HG03378 (cell line): ENCODE measurements around the gene GRIPAP1.

Source experiments
- ATAC-seq: cut with Tn5 transposase; IDR thresholded peaks from one replicate; pipeline ENCODE4 v1.9.1; 2021; ENCODE audit warnings: mild to moderate bottlenecking, moderate library complexity; ENCODE audit not compliant: unreplicated experiment

The GRIPAP1 gene

DNA sequence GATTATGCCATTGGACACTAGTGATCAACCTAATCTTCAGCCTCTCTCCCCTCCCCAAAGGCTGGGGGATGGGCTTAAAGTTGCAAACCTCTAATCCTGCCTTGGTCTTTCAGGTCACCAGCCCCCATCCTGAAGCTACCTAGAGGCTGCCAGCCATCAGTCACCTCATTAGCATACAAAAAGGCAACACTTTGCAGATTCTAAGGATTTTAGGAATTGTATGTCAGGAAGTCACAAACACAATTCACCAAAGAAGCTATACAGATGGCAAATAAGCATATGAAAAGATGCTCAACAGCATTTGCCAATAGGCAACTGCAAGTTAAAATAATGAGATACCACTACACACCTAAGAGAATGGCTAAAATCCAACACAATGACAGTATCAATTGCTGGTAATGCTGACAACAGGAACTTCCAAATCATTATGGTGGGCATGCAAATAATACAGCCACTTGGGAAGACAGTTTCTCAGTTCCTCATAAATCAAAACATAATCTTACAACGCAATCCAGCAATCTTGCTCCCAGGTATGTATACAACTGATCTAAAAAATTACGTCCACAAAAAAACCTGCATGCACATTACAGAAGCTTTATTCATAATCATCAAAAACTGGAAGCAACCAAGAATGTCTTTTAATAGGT is 74.2 kb downstream of the GRIPAP1 start:
- ATAC-seq: no peak

DNA sequence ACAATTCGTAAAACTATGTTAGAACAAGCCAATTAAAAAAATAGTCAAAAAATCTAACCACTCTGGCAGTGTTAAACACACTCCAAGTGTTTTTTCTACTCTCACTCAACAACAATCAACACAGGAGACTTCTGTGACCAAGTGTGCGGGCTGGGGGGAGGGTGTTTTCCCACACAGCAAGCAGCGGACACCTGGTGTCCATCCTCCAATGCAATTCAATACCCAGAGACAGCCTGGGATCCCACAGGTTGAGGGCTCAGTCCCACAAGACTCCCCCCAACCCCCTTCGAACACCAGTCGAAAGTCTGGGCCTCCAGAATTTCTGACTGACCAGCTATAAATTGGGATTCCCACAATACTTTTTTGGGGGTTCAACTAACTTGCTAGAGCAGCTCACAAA is 74.9 kb downstream of the GRIPAP1 start:
- no peak for ATAC-seq

DNA sequence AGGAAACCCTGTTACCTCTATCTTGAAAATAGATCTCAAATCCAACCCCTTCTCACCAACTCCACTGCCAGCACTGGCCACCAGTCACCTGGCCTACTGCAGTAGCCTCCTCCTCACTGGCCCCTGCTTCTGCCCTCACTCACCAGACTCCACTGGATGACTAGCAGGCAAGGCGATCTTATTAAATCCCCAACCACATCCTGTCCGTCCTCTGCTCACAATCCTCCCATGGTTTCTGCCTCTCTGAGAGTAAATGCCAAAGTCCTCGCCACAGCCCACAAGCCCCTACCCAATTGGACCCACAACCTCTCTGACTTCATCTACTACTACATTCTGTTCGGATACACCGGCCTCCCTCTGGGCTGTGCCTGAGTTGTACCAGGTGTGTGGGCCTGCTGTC is 77.8 kb downstream of the GRIPAP1 start:
- no peak for ATAC-seq

DNA sequence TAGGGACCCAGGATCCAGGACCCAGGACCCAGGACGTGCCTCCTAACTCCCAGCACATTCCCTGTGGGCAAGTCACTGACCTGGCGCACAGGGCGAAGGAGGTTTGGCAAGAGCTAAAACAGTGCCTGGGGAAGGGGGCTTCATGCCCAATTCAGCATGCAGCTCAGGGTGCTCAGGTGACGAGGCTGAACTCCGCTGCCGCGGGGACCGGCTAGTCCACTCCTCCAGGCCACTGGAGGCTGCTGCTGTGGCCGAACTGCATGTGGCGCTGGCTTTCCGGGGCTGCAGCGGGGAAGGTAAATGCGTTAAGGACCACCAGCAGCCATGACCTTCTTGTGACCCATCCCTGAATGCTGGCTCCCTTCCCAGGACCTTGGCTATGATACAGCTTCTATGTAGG is 78.3 kb downstream of the GRIPAP1 start:
- ATAC-seq: no peak
